ENCODE measurements around the gene FTO. TPM values are rescaled to one million over a fixed set of nuclear protein-coding genes. Genes with fewer than 3 reads are reported as not detected.

Gene FTO
- total and polyA plus RNA-seq, 12 donors: 17.8 to 310 (median 156) TPM

GRCh38 chr16:54090602-54091001 is 386.6 kb downstream of the FTO start:
- H3K9me3 ChIP-seq (replicated peaks in 1 of 3): no peaks in the 10 kb centered on the region
- TF ChIP-seq CTCF (IDR thresholded peaks at IDR 0.05): no peak
- TF ChIP-seq POLR2A (IDR thresholded peaks at IDR 0.05): no peak
- intact Hi-C loops (cut with DNase I): no loop called here
- no peaks in the 10 kb centered on the region for H3K36me3 ChIP-seq (replicated peaks in 1 of 2)
- no peaks in the 10 kb centered on the region for H3K27me3 ChIP-seq
- peaks cover 0 to 6% of the 10 kb centered on the region in 2 donors for H3K4me1 ChIP-seq (replicated peaks in 1 of 2)
- 95 to 98% (median 97%) methylated on average over 6 of the region's 6 CpGs for WGBS, 4 donors
- no peak overlapping the region for H3K4me3 ChIP-seq
- H3K27ac ChIP-seq: no peak overlapping the region
- no peak for DNase-seq

- 60 to 93% (median 64%) methylated on average over 3 to 13 of the region's 13 CpGs for WGBS, 4 donors
- Histone ChIP-seq H3K4me1 (replicated peaks in 1 of 2) (peaks cover 0 to 6% of the 10 kb centered on the region in 2 donors), H3K4me3 (no peak overlapping the region), H3K27me3 (no peaks in the 10 kb centered on the region), H3K27ac (peak overlapping the region in 2 of 5 donors; percentile 23 to 42), H3K9me3 (replicated peaks in 1 of 3) (no peaks in the 10 kb centered on the region), H3K36me3 (replicated peaks in 1 of 2) (no peaks in the 10 kb centered on the region)
- intact Hi-C loops (cut with DNase I): no loop called here
- peak; percentile 60 to 89 (median 88) for DNase-seq
- TF ChIP-seq CTCF (IDR thresholded peaks at IDR 0.05): no peak
- no peak for TF ChIP-seq POLR2A (IDR thresholded peaks at IDR 0.05)
Measured at GRCh38 chr16:54093281-54093680, 389.3 kb downstream of the FTO start.

GRCh38 chr16:54094641-54095040 is 390.7 kb downstream of the FTO start:
- no peak overlapping the region for H3K27ac ChIP-seq
- no peaks in the 10 kb centered on the region for H3K36me3 ChIP-seq (replicated peaks in 1 of 2)
- no peak overlapping the region for H3K4me3 ChIP-seq
- TF ChIP-seq CTCF (IDR thresholded peaks at IDR 0.05): no peak
- TF ChIP-seq POLR2A (IDR thresholded peaks at IDR 0.05): no peak
- no peaks in the 10 kb centered on the region for H3K9me3 ChIP-seq (replicated peaks in 1 of 3)
- no peaks in the 10 kb centered on the region for H3K27me3 ChIP-seq
- intact Hi-C loops (cut with DNase I): no loop called here
- WGBS, 4 donors: 92 to 99% (median 97%) methylated on average over 10 of the region's 10 CpGs
- peaks cover 0 to 6% of the 10 kb centered on the region in 2 donors for H3K4me1 ChIP-seq (replicated peaks in 1 of 2)
- no peak for DNase-seq

GRCh38 chr16:54096607-54097006 is 392.7 kb downstream of the FTO start:
- TF ChIP-seq CTCF (IDR thresholded peaks at IDR 0.05) (no peak), POLR2A (IDR thresholded peaks at IDR 0.05) (no peak)
- WGBS, 4 donors: 89 to 96% (median 93%) methylated on average over 2 of the region's 2 CpGs
- no peak for DNase-seq

More at GRCh38 chr16:54096607-54097006, 392.7 kb downstream of the FTO start:
- intact Hi-C loops (cut with DNase I): no loop called here
- peaks cover 0 to 6% of the 10 kb centered on the region in 2 donors for H3K4me1 ChIP-seq (replicated peaks in 1 of 2)
- no peaks in the 10 kb centered on the region for H3K27me3 ChIP-seq
- no peaks in the 10 kb centered on the region for H3K36me3 ChIP-seq (replicated peaks in 1 of 2)
- no peak overlapping the region for H3K27ac ChIP-seq
- H3K9me3 ChIP-seq (replicated peaks in 1 of 3): no peaks in the 10 kb centered on the region
- no peak overlapping the region for H3K4me3 ChIP-seq

All from adrenal gland (tissue), 12 donors.